ENCODE measurements around the gene RPL7L1.
"Not testable (repeated sequence)": the region's sequence is repeated elsewhere in the genome, so short reads cannot be mapped to it uniquely, and the experiment has no call there.

Gene RPL7L1

GRCh38 chr6:42879372-42880239 is at the start of gene RPL7L1:
TSS of gene RPL7L1 (plus strand) at chr6:42879616. CDS start at chr6:42879911, 295 bp downstream.
- in situ Hi-C loops (cut with MboI; ENCODE audit: low sequenced_read_pairs), result no loop called here

GRCh38 chr6:42831237-42831636 is 48.2 kb upstream of the RPL7L1 start:
- in situ Hi-C loops (cut with MboI; ENCODE audit: low sequenced_read_pairs), result no loop called here

GRCh38 chr6:42834056-42834455 is 45.4 kb upstream of the RPL7L1 start:
- in situ Hi-C loops (cut with MboI; ENCODE audit: low sequenced_read_pairs), result no loop called here

- in situ Hi-C loops (cut with MboI; ENCODE audit: low sequenced_read_pairs), result no loop called here
These were observed 37.4 kb upstream of the RPL7L1 start for GRCh38 chr6:42841844-42842584.

GRCh38 chr6:42845327-42845694 is 34.1 kb upstream of the RPL7L1 start:
- in situ Hi-C loops (cut with MboI; ENCODE audit: low sequenced_read_pairs), result no loop called here

GRCh38 chr6:42846505-42846904 is 32.9 kb upstream of the RPL7L1 start:
- in situ Hi-C loops (cut with MboI; ENCODE audit: low sequenced_read_pairs), result no loop called here

GRCh38 chr6:42848700-42849099 is 30.7 kb upstream of the RPL7L1 start:
- in situ Hi-C loops (cut with MboI; ENCODE audit: low sequenced_read_pairs), result no loop called here

- in situ Hi-C loops (cut with MboI; ENCODE audit: low sequenced_read_pairs), result no loop called here
These were observed 27.8 kb upstream of the RPL7L1 start for GRCh38 chr6:42851599-42851998.

- in situ Hi-C loops (cut with MboI; ENCODE audit: low sequenced_read_pairs), result no loop called here
These were observed 19.4 kb upstream of the RPL7L1 start for GRCh38 chr6:42860036-42860435.

- in situ Hi-C loops (cut with MboI; ENCODE audit: low sequenced_read_pairs), result no loop called here
These were observed 18.9 kb upstream of the RPL7L1 start for GRCh38 chr6:42860481-42860880.

GRCh38 chr6:42864602-42865001 is 14.8 kb upstream of the RPL7L1 start:
- in situ Hi-C loops (cut with MboI; ENCODE audit: low sequenced_read_pairs), result no loop called here

- in situ Hi-C loops (cut with MboI; ENCODE audit: low sequenced_read_pairs), result no loop called here
These were observed 9.1 kb upstream of the RPL7L1 start for GRCh38 chr6:42870145-42870936.

GRCh38 chr6:42871711-42872110 is 7.7 kb upstream of the RPL7L1 start:
- in situ Hi-C loops (cut with MboI; ENCODE audit: low sequenced_read_pairs), result no loop called here

GRCh38 chr6:42873313-42873712 is 6.1 kb upstream of the RPL7L1 start:
- in situ Hi-C loops (cut with MboI; ENCODE audit: low sequenced_read_pairs), result no loop called here

GRCh38 chr6:42877695-42878094 is 1.7 kb upstream of the RPL7L1 start:
- in situ Hi-C loops (cut with MboI; ENCODE audit: low sequenced_read_pairs), result no loop called here

GRCh38 chr6:42880240-42880817 is 913 bp downstream of the RPL7L1 start:
- in situ Hi-C loops (cut with MboI; ENCODE audit: low sequenced_read_pairs), result not testable (repeated sequence)

- in situ Hi-C loops (cut with MboI; ENCODE audit: low sequenced_read_pairs), result not testable (repeated sequence)
These were observed 1.5 kb downstream of the RPL7L1 start for GRCh38 chr6:42880871-42881270.

- in situ Hi-C loops (cut with MboI; ENCODE audit: low sequenced_read_pairs), result no loop called here
These were observed 6.3 kb downstream of the RPL7L1 start for GRCh38 chr6:42885702-42886101.

- in situ Hi-C loops (cut with MboI; ENCODE audit: low sequenced_read_pairs), result not testable (repeated sequence)
These were observed 8.8 kb downstream of the RPL7L1 start for GRCh38 chr6:42888201-42888600.

GRCh38 chr6:42889815-42890214 is 10.4 kb downstream of the RPL7L1 start:
- in situ Hi-C loops (cut with MboI; ENCODE audit: low sequenced_read_pairs), result no loop called here
